ENCODE results near the gene NDUFAF3. TPM values are rescaled to one million over a fixed set of nuclear protein-coding genes. Genes with fewer than 3 reads are reported as not detected.

The NDUFAF3 gene
- total RNA-seq, 2 donors from 2014 or later: 32.9 to 39.1 TPM

GRCh38 chr3:48999085-48999858 lies 22.6 kb upstream of the NDUFAF3 start:
- Histone ChIP-seq H3K4me3 (ENCODE audit: low read length) (peak overlapping the region; percentile 49), H3K27me3 (ENCODE audit: control insufficient read depth, insufficient read depth, low read length, poor library complexity, severe bottlenecking) (peaks cover 84% of the 10 kb centered on the region), H3K4me1 (ENCODE audit: control insufficient read depth, insufficient read depth, low read length) (peaks cover 10% of the 10 kb centered on the region), H3K27ac (ENCODE audit: low read depth, low read length) (peak overlapping the region; percentile 72), H3K9me3 (ENCODE audit: control insufficient read depth, low read length) (no peaks in the 10 kb centered on the region), H3K36me3 (ENCODE audit: control insufficient read depth, insufficient read depth, low read length) (no peaks in the 10 kb centered on the region), H3K9ac (ENCODE audit: extremely low read depth, low read length, poor library complexity, severe bottlenecking) (no peak overlapping the region)
- TF ChIP-seq CTCF (conservative IDR thresholded peaks at IDR 0.05): no peak
- no peak for DNase-seq
- Mint-ChIP-seq H3K27ac (no peak overlapping the region), H3K27me3 (ENCODE audit: insufficient read depth) (peaks cover 79% of the 10 kb centered on the region), H3K9me3 (no peaks in the 10 kb centered on the region), H3K4me3 (no peak overlapping the region), H3K36me3 (ENCODE audit: low read depth) (peaks cover 4% of the 10 kb centered on the region), H3K4me1 (peaks cover 28% of the 10 kb centered on the region)
- 83 to 90% methylated on average over 6 to 8 of the region's 8 CpGs for WGBS, 2 experiments (ENCODE audit: insufficient coverage in 1 of 2, insufficient read length in 1 of 2)

- no peak overlapping the region for H3K9ac ChIP-seq (ENCODE audit: extremely low read depth, low read length, poor library complexity, severe bottlenecking)
- Mint-ChIP-seq H3K4me1 (peaks cover 33% of the 10 kb centered on the region), H3K9me3 (no peaks in the 10 kb centered on the region), H3K27me3 (ENCODE audit: insufficient read depth) (peaks cover 79% of the 10 kb centered on the region), H3K4me3 (no peak overlapping the region), H3K27ac (no peak overlapping the region), H3K36me3 (ENCODE audit: low read depth) (no peaks in the 10 kb centered on the region)
- H3K4me3 ChIP-seq (ENCODE audit: low read length): no peak overlapping the region
- peaks cover 92% of the 10 kb centered on the region for H3K27me3 ChIP-seq (ENCODE audit: control insufficient read depth, insufficient read depth, low read length, poor library complexity, severe bottlenecking)
- H3K36me3 ChIP-seq (ENCODE audit: control insufficient read depth, insufficient read depth, low read length): no peaks in the 10 kb centered on the region
- WGBS, 2 experiments (ENCODE audit: insufficient coverage in 1 of 2, insufficient read length in 1 of 2): 92 to 95% methylated on average over 3 to 6 of the region's 6 CpGs
- H3K27ac ChIP-seq (ENCODE audit: low read depth, low read length): no peak overlapping the region
- H3K9me3 ChIP-seq (ENCODE audit: control insufficient read depth, low read length): no peaks in the 10 kb centered on the region
- no peak for DNase-seq
- peaks cover 14% of the 10 kb centered on the region for H3K4me1 ChIP-seq (ENCODE audit: control insufficient read depth, insufficient read depth, low read length)
- TF ChIP-seq CTCF (conservative IDR thresholded peaks at IDR 0.05): peak; percentile 49
Measured at GRCh38 chr3:49001155-49001554, 20.8 kb upstream of the NDUFAF3 start.

GRCh38 chr3:49004352-49005302 lies 17.3 kb upstream of the NDUFAF3 start:
- H3K36me3 Mint-ChIP-seq (ENCODE audit: low read depth): peaks cover 7% of the 10 kb centered on the region
- H3K4me3 ChIP-seq (ENCODE audit: low read length): no peak overlapping the region
- no peak overlapping the region for H3K4me3 Mint-ChIP-seq
- DNase-seq: no peak
- WGBS, 2 experiments (ENCODE audit: insufficient coverage in 1 of 2, insufficient read length in 1 of 2): 91 to 100% methylated on average over 6 to 16 of the region's 16 CpGs
- H3K9ac ChIP-seq (ENCODE audit: extremely low read depth, low read length, poor library complexity, severe bottlenecking): no peak overlapping the region
- H3K4me1 Mint-ChIP-seq: peaks cover 33% of the 10 kb centered on the region
- no peak for TF ChIP-seq CTCF (conservative IDR thresholded peaks at IDR 0.05)
- no peaks in the 10 kb centered on the region for H3K9me3 Mint-ChIP-seq
- H3K27me3 Mint-ChIP-seq (ENCODE audit: insufficient read depth): peaks cover 63% of the 10 kb centered on the region
- no peak overlapping the region for H3K27ac Mint-ChIP-seq
- H3K27me3 ChIP-seq (ENCODE audit: control insufficient read depth, insufficient read depth, low read length, poor library complexity, severe bottlenecking): peaks cover 66% of the 10 kb centered on the region
- no peaks in the 10 kb centered on the region for H3K9me3 ChIP-seq (ENCODE audit: control insufficient read depth, low read length)
- H3K36me3 ChIP-seq (ENCODE audit: control insufficient read depth, insufficient read depth, low read length): peaks cover 6% of the 10 kb centered on the region
- peaks cover 14% of the 10 kb centered on the region for H3K4me1 ChIP-seq (ENCODE audit: control insufficient read depth, insufficient read depth, low read length)
- H3K27ac ChIP-seq (ENCODE audit: low read depth, low read length): no peak overlapping the region
